HG03103 (cell line): ENCODE data around the gene PIBF1.
"Not testable (repeated sequence)": the region's sequence is repeated elsewhere in the genome, so short reads cannot be mapped to it uniquely, and the experiment has no call there.

Experiments used
- ATAC-seq: cut with Tn5 transposase; IDR thresholded peaks from one replicate; pipeline ENCODE4 v1.9.1; 2021; ENCODE audit warnings: low read depth; ENCODE audit not compliant: unreplicated experiment

The PIBF1 gene

GRCh38 chr13:72901546-72901945 is 119.6 kb downstream of the PIBF1 start:
- not testable (repeated sequence) for ATAC-seq

DNA sequence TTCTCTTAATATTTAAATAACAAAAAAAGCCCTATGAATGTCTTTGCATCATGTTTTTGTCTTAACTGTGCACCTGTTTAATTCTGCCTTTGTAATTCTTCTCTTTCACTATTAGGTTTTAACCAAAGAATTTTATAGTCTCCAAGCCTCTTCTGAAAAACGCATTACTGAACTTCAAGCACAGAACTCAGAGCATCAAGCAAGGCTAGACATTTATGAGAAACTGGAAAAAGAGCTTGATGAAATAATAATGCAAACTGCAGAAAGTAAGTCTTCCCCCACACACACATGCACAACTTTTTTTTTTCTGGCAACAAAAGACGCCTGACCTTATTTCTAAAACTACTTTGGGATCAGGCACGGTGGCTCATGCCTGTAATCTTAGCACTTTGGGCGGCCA is 126.5 kb downstream of the PIBF1 start:
- ATAC-seq: no peak

DNA sequence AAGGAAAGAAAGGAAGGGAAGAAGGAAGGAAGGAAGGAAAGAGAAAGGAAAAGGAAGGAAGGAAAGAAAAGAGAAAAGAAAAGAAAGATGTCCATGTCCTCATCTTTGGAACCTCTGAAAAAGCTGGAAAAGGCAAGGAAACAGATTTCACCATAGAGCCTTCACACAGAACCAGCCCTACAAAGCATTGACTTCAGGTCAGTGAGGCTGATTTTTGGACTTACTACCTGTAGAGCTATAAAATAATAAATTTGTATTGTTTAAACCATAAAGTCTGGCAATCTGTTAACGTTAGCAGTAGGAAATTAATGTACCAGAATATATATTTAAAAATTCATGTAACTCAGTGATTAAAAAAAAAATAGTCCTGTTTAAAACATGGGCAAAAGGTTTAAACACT is 130.0 kb downstream of the PIBF1 start:
- ATAC-seq: no peak

- no peak for ATAC-seq
These were observed 138.2 kb downstream of the PIBF1 start for GRCh38 chr13:72920097-72920496.

DNA sequence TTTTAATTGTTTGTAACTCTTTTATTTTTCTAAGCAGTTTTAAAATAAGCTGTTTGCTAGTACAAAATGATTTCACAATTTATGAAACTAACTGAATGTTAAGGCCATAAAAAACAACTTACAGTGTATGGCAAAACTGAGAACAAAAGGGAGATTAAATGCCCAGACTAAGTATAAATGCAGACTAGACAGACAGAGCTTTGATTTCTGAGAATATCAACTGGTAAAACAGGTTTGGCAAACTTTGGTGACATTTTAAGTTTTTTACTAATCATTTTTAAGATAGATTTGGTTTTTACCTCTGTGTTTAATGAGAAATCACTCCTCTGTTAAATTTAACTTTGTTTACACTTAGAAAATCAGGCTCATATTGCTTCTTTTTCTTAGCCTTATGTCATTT is 149.4 kb downstream of the PIBF1 start:
- no peak for ATAC-seq

GRCh38 chr13:72932250-72932649 is 150.3 kb downstream of the PIBF1 start:
- ATAC-seq: no peak

GRCh38 chr13:72946267-72946666 is 164.3 kb downstream of the PIBF1 start:
- ATAC-seq: not testable (repeated sequence)

- no peak for ATAC-seq
These were observed 170.7 kb downstream of the PIBF1 start for GRCh38 chr13:72952529-72953141.

GRCh38 chr13:72953391-72953965 is 171.5 kb downstream of the PIBF1 start:
- ATAC-seq: no peak

- no peak for ATAC-seq
These were observed 177.7 kb downstream of the PIBF1 start for GRCh38 chr13:72959643-72960042.

GRCh38 chr13:72960114-72960513 is 178.2 kb downstream of the PIBF1 start:
- no peak for ATAC-seq

- no peak for ATAC-seq
These were observed 178.6 kb downstream of the PIBF1 start for GRCh38 chr13:72960541-72960940.

DNA sequence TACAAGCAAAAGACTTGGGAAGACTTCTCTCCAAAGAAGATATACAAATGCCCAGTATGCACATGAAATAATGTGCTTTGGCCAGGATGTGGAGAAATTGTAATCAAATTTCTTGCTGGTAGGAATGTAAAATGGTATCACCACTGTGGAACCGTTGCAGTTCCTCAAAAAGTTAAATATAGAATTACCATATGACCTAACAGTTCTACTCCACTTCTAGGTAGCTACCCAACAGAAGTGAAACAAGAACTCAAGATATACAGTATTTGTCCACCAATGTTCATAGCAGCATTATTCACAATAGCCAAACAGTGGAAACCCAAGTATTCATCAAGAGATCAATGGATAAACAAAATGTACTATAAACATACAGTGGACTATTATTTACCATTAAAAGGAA is 181.8 kb downstream of the PIBF1 start:
- ATAC-seq: peak; percentile 69

DNA sequence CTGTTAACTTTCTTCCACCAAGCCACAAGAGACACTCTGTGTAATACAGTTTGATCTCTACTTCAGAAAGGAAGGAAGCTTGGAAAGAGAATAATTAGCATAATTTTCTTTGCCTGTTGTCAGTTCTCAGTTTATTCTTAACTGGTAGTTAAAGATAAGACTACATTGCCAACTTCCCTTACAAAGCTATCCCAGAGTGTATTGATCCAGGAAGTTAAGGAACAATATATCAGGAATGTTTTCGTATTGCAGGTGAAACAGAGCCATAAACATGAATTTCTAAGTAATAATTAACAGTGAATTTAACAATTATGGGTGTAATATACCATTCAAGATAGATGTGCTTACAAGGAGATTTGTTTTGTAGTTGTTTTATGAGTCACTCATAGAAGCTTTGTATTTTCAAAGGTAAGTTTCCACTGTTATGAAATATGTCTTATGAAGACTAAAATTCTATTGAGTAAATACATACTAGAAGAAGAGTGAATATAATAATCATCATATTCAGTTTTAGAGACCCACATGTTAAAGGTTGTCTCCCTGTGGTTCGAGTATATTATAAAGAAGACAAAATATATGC is 188.5 kb downstream of the PIBF1 start:
- ATAC-seq: no peak

GRCh38 chr13:72970956-72971355 is 189.0 kb downstream of the PIBF1 start:
- ATAC-seq: no peak

DNA sequence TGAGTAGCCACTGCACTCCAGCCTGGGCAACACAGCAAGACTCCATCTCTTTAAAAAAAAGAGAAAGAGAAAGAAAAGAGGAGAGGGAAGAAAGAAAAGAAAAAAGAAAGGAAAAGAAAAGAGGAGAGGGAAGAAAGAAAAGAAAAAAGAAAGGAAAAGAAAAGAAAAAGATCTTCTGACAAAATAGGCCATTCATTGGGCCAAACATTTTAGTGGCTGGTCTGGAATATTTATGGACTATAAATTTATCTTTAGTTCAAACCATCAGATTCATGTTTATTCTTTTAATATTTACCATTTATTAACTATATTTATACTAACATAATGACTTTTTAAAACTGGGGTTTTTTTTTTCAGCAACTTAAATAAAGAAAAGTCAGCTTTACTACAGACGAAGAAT is 191.3 kb downstream of the PIBF1 start:
- no peak for ATAC-seq

DNA sequence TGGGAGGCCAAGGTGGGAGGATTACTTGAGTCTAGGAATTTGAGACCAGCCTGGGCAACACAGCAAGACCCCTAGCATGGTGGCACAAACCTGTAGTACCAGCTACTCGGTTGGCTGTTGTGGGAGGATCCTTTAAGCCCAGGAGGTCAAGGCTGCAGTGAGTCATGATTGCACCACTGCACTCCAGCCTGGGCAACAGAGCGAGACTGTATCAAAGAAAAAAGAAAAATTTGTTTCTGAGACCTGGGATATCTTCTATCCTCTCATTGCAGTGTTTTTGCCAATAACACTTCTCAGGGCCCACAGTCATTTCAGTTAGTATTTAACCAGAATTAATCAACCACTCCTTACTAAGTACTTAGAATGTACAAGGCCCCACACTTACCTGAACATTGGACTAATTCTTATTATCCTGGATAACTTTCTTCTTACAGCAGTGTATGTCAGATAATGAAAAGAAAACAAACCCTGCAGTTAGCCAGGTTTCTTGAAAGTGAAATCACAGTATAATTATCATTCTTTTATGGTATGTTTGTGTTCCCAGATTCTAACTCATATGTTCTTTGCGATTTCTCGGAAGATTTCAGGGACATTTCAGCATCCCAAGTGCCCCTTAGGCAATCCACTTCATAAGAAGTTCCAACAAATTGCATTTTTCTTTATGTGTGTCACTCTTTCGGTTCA is 201.3 kb downstream of the PIBF1 start:
- no peak for ATAC-seq

- no peak for ATAC-seq
These were observed 203.7 kb downstream of the PIBF1 start for GRCh38 chr13:72985610-72986009.

DNA sequence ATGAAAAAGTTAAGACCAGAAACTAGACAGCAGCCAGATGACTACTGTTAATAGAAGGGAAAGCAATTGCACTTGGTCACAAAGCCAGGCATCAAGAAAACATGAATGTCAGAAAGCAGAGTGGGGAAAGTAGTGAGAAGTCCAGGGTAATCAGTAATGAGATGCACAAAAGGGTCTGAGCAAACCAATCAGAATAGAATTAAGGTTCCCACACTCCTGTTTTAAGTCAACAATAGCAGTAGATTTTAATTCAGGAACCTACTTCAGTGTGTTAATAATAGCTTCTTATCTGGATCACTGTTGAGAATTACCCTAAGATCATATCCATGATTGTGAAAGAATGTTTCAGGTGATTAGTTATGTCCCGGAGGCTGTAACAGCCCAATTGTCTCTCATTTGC is 204.3 kb downstream of the PIBF1 start:
- no peak for ATAC-seq

- no peak for ATAC-seq
These were observed 209.0 kb downstream of the PIBF1 start for GRCh38 chr13:72990953-72991352.

DNA sequence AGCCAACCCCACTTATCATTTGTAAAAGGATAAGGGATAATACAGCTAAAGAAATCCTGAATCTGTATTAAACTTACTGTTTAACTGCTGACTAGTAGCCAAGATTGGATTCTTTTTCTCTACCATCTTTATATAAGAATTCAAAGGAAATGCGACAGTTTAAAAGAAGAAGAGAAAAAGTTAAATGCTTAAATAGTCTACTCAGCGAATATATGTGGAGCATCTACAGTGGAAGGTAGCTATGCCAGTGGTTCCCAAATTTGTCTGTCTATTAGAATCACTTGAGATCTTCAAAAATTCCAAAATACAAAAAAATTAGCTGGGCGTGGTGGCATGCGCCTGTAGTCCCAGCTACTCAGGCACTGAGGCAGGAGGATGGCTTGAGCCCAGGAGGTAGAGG is 216.1 kb downstream of the PIBF1 start:
- no peak for ATAC-seq
